Mammary epithelial cell (primary cell): ENCODE results near the gene DCLK3.

Experiments used
- CTCF ChIP-seq, 2 donors: IDR thresholded peaks in 1 of 2; conservative IDR thresholded peaks in 1 of 2; 2 replicates each; pipeline ENCODE4 v1.5.1; 2011 to 2012; ENCODE audit warnings: inconsistent platforms in 2 of 2, low read length in 2 of 2, mild to moderate bottlenecking in 2 of 2, control low read depth in 1 of 2, low read depth in 1 of 2; ENCODE audit not compliant: insufficient read depth in 1 of 2; ENCODE audit errors: extremely low read depth in 1 of 2
- EZH2 ChIP-seq: IDR thresholded peaks from 2 replicates; pipeline ENCODE4 v1.6.1; 2012; ENCODE audit warnings: low read length, inconsistent platforms, borderline replicate concordance

GRCh38 chr3:36677331-36678007, 86.9 kb downstream of the DCLK3 start:
- TF ChIP-seq CTCF (conservative IDR thresholded peaks at IDR 0.05 in 1 of 2, IDR thresholded peaks at IDR 0.05 in 1 of 2; ENCODE audit: extremely low read depth in 1 of 2, insufficient read depth in 1 of 2, low read depth in 1 of 2, low read length in 2 of 2) (peak; percentile 4 to 27), EZH2 (no peak)
